Common myeloid progenitor, CD34-positive (primary cell): ENCODE measurements around the gene DDX41.

Source experiments
- CTCF ChIA-PET: fragments of 350-600 bp; sonication (Branson Sonifier 250); formaldehyde crosslinking; loops from one replicate; lab custom pipeline; 2021; ENCODE audit warnings: antibody characterized with exemption; lab: Charles Lee
- POLR2A ChIA-PET: fragments of 350-600 bp; sonication (Branson Sonifier 250); formaldehyde crosslinking; loops from one replicate; lab custom pipeline; 2021; ENCODE audit warnings: antibody characterized with exemption; lab: Charles Lee
- DNase-seq, 3 donors: peaks; one replicate each; pipeline versions ENCODE4 v3.0.0 to v3.0.0-alpha.2; 2013
- H3K27ac ChIP-seq, 2 experiments: 1 replicate in 1 of 2; 2 replicates in 1 of 2; pipeline ENCODE4 v1.7.0; 2013; ENCODE audit warnings: inconsistent platforms in 2 of 2, low read length in 2 of 2, mild to moderate bottlenecking in 2 of 2, low read depth in 1 of 2, moderate library complexity in 1 of 2; ENCODE audit not compliant: severe bottlenecking in 2 of 2, insufficient read depth in 1 of 2, poor library complexity in 1 of 2
- H3K27me3 ChIP-seq, 5 experiments: replicated peaks in 2 of 5; 1 replicate in 3 of 5; 2 replicates in 2 of 5; pipeline versions ENCODE4 v1.6.1 to v1.7.0; 2013; ENCODE audit warnings: low read length in 4 of 5, mild to moderate bottlenecking in 2 of 5, moderate library complexity in 2 of 5, inconsistent platforms in 1 of 5; ENCODE audit not compliant: insufficient read depth in 5 of 5, control insufficient read depth in 4 of 5
- H3K36me3 ChIP-seq, 4 experiments: 1 replicate in 2 of 4; 2 replicates in 2 of 4; pipeline versions ENCODE4 v1.6.1 to v1.7.0; 2013; ENCODE audit warnings: low read length in 3 of 4, control low read depth in 1 of 4, mild to moderate bottlenecking in 1 of 4; ENCODE audit not compliant: control insufficient read depth in 4 of 4, insufficient read depth in 4 of 4
- H3K4me1 ChIP-seq, 4 experiments: 1 replicate in 3 of 4; 2 replicates in 1 of 4; pipeline versions ENCODE4 v1.6.1 to v1.7.1; 2013; ENCODE audit warnings: low read length in 3 of 4, mild to moderate bottlenecking in 3 of 4, control low read depth in 1 of 4, inconsistent platforms in 1 of 4, moderate library complexity in 1 of 4; ENCODE audit not compliant: control insufficient read depth in 4 of 4, insufficient read depth in 4 of 4; ENCODE audit errors: control extremely low read depth in 1 of 4
- H3K4me3 ChIP-seq, 7 experiments: 1 replicate in 4 of 7; 2 replicates in 3 of 7; pipeline versions ENCODE4 v1.5.1 to v1.7.0; 2013; ENCODE audit warnings: mild to moderate bottlenecking in 7 of 7, low read length in 6 of 7, moderate library complexity in 6 of 7, inconsistent platforms in 2 of 7, low read depth in 2 of 7, control low read depth in 1 of 7; ENCODE audit not compliant: insufficient read depth in 4 of 7, control insufficient read depth in 1 of 7; ENCODE audit errors: extremely low read depth in 1 of 7
- H3K9me3 ChIP-seq, 5 experiments: 1 replicate in 4 of 5; 2 replicates in 1 of 5; pipeline versions ENCODE4 v1.6.1 to v1.7.1; 2013; ENCODE audit warnings: low read length in 4 of 5, mild to moderate bottlenecking in 2 of 5, inconsistent platforms in 1 of 5, low read depth in 1 of 5, moderate library complexity in 1 of 5; ENCODE audit not compliant: control insufficient read depth in 4 of 5, insufficient read depth in 2 of 5; ENCODE audit errors: control extremely low read depth in 1 of 5
- WGBS: methylation state at CpG from one replicate; pipeline ENCODE4 v1.1.5; 2013; ENCODE audit not compliant: insufficient coverage; 5-methylcytosine and 5-hydroxymethylcytosine counted together

DDX41 gene

GRCh38 chr5:177500685-177501522 lies 15.9 kb downstream of the DDX41 start:
- peaks cover 0 to 35% (median 27%) of the 10 kb centered on the region in 4 experiments for H3K36me3 ChIP-seq
- DNase-seq: peak; percentile 74 to 80 (median 75)
- H3K27me3 ChIP-seq: peaks cover 0 to 5% (median 0%) of the 10 kb centered on the region in 5 experiments
- 30% methylated on average over 9 of the region's 10 CpGs for WGBS
- POLR2A ChIA-PET: interaction anchor here (0.6 kb wide), 1 partner anchor 45 kb away, joined by 4 read pairs; no protein-coding TSS in a partner anchor
- no peak overlapping the region for H3K4me3 ChIP-seq
- H3K4me1 ChIP-seq: peaks cover 0 to 33% (median 28%) of the 10 kb centered on the region in 4 experiments
- H3K9me3 ChIP-seq: no peaks in the 10 kb centered on the region
- CTCF ChIA-PET: interaction anchor here (0.7 to 18.3 kb wide), 23 partner anchors 5 to 193 kb away, joined by 3 to 206 read pairs (median 6); partner anchors contain the start of genes DDX41, DOK3, FAM193B and PDLIM7
- no peak overlapping the region for H3K27ac ChIP-seq

- 73% methylated on average over 6 of the region's 6 CpGs for WGBS
- peaks cover 0 to 28% (median 21%) of the 10 kb centered on the region in 4 experiments for H3K36me3 ChIP-seq
- H3K27me3 ChIP-seq: peaks cover 0 to 5% (median 0%) of the 10 kb centered on the region in 5 experiments
- CTCF ChIA-PET: interaction anchor here (1.0 to 18.3 kb wide), 10 partner anchors 6 to 190 kb away, joined by 4 to 206 read pairs (median 40); partner anchors contain the start of genes DOK3 and PDLIM7
- H3K4me1 ChIP-seq: peaks cover 2 to 44% (median 39%) of the 10 kb centered on the region in 4 experiments
- H3K27ac ChIP-seq: no peak overlapping the region
- no peaks in the 10 kb centered on the region for H3K9me3 ChIP-seq
- H3K4me3 ChIP-seq: no peak overlapping the region
- no peak for DNase-seq
- POLR2A ChIA-PET: no interaction called here
Measured at GRCh38 chr5:177499842-177500241, 16.9 kb downstream of the DDX41 start.

- Histone ChIP-seq H3K36me3 (peaks cover 0 to 11% (median 8%) of the 10 kb centered on the region in 4 experiments), H3K4me1 (peaks cover 2 to 60% (median 50%) of the 10 kb centered on the region in 4 experiments), H3K9me3 (no peaks in the 10 kb centered on the region), H3K27ac (no peak overlapping the region), H3K27me3 (peaks cover 0 to 5% (median 0%) of the 10 kb centered on the region in 5 experiments), H3K4me3 (peak overlapping the region; percentile 15 to 78 (median 69))
- ChIA-PET CTCF (interaction anchor here (0.7 to 18.3 kb wide), 13 partner anchors 8 to 115 kb away, joined by 3 to 206 read pairs (median 3); partner anchors contain the start of genes DOK3 and TMED9), POLR2A (interaction anchor here (0.7 to 2.3 kb wide), 6 partner anchors 10 to 53 kb away, joined by 3 to 12 read pairs (median 5); no protein-coding TSS in a partner anchor)
- 22% methylated on average over 35 of the region's 48 CpGs for WGBS
- DNase-seq: no peak
Measured at GRCh38 chr5:177498013-177498787, 18.6 kb downstream of the DDX41 start.

- Histone ChIP-seq H3K27ac (peak within 1 kb of the TSS in 1 of 2 experiments; percentile 66), H3K27me3 (peaks cover 0 to 5% (median 0%) of the 10 kb centered on the region in 5 experiments), H3K4me3 (peak within 1 kb of the TSS; percentile 39 to 78 (median 69)), H3K4me1 (peaks cover 2 to 63% (median 50%) of the 10 kb centered on the region in 4 experiments), H3K36me3 (peaks cover 0 to 6% (median 1%) of the 10 kb centered on the region in 4 experiments), H3K9me3 (no peaks in the 10 kb centered on the region)
- ChIA-PET CTCF (interaction anchor here (0.6 to 18.3 kb wide), 13 partner anchors 8 to 188 kb away, joined by 3 to 206 read pairs (median 3); partner anchors contain the start of gene DOK3), POLR2A (interaction anchor here (0.6 to 2.3 kb wide), 8 partner anchors 10 to 53 kb away, joined by 3 to 12 read pairs (median 4); no protein-coding TSS in a partner anchor)
- DNase-seq: peak; percentile 92 to 96 (median 95)
- 0% methylated on average over 61 of the region's 73 CpGs for WGBS
Measured at GRCh38 chr5:177497292-177498012, 19.3 kb downstream of the DDX41 start, which contains the start of gene PDLIM7. PDLIM7 (minus strand) TSS chr5:177497604; CDS start chr5:177496512, 1,092 bp downstream.

- POLR2A ChIA-PET: interaction anchor here (0.6 to 2.3 kb wide), 6 partner anchors 11 to 52 kb away, joined by 3 to 12 read pairs (median 6); no protein-coding TSS in a partner anchor
- CTCF ChIA-PET: interaction anchor here (0.6 to 18.3 kb wide), 11 partner anchors 8 to 187 kb away, joined by 3 to 206 read pairs (median 4); partner anchors contain the start of gene DOK3
- Histone ChIP-seq H3K36me3 (peaks cover 0 to 8% (median 3%) of the 10 kb centered on the region in 4 experiments), H3K4me3 (peak overlapping the region; percentile 39 to 78 (median 69)), H3K27me3 (peaks cover 0 to 5% (median 0%) of the 10 kb centered on the region in 5 experiments), H3K9me3 (no peaks in the 10 kb centered on the region), H3K27ac (peak overlapping the region in 1 of 2 experiments; percentile 66), H3K4me1 (peaks cover 2 to 63% (median 50%) of the 10 kb centered on the region in 4 experiments)
- 2% methylated on average over 11 of the region's 29 CpGs for WGBS
- no peak for DNase-seq
Measured at GRCh38 chr5:177496727-177497291, 20.0 kb downstream of the DDX41 start.
